OCI-LY7 (cell line): ENCODE measurements around the gene MYLIP.

Experiments used
- CTCF ChIP-seq: fragments of 200-600 bp; sonication (generic); conservative IDR thresholded peaks from 2 replicates; pipeline ENCODE4 v1.5.1; 2014; ENCODE audit warnings: mild to moderate bottlenecking, antibody characterized with exemption, low read length, moderate library complexity, mixed read lengths
- EZH2phosphoT487 ChIP-seq: fragments of 200-600 bp; sonication (generic); IDR thresholded peaks from 2 replicates; pipeline ENCODE4 v1.6.1; 2018; ENCODE audit warnings: low read depth, borderline replicate concordance, mild to moderate bottlenecking, mixed run types, antibody characterized with exemption, low read length, moderate library complexity, mixed read lengths

- 0 out of 2 replicates have a peak, but pooled peaks have one; percentile 14 for TF ChIP-seq CTCF
- TF ChIP-seq EZH2phosphoT487: no peak
Observed at GRCh38 chr6:16129623-16130401, 926 bp downstream of the MYLIP start.
